GM19025 (cell line): ENCODE data around the gene LCE2B.

Source experiments
- ATAC-seq: cut with Tn5 transposase; IDR thresholded peaks from one replicate; pipeline ENCODE4 v1.9.1; 2021; ENCODE audit warnings: mild to moderate bottlenecking, low read depth, moderate library complexity; ENCODE audit not compliant: unreplicated experiment

LCE2B gene

DNA sequence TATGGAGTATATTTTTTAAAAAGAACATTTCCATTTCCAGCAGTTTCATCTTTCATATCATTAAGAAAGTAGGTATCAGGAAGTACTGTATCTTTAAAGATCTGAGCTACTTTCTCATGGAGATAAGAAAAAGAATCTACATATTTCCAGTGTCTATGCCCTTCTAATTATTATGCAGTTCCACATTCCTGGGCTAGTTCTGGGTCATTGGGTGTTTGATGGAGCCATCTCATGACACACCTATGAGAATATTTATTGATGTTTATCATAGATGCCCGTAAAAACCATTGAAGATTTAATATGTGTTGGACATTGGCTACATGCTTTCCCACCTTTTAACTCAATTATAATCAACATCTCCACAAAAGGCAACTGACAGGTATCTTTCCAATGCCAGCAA is 43.1 kb downstream of the LCE2B start:
- ATAC-seq: no peak

- no peak for ATAC-seq
These were observed 49.7 kb downstream of the LCE2B start for GRCh38 chr1:152735648-152736047.
